Transverse colon (tissue), 4 donors: ENCODE data around the gene GTF2IRD1. TPM values are rescaled to one million over a fixed set of nuclear protein-coding genes. Genes with fewer than 3 reads are reported as not detected.

Source experiments
- DNase-seq: peaks from one replicate; pipeline ENCODE4 v3.0.0-alpha.2; 2019
- H3K27ac ChIP-seq, 4 donors: fragments of 200-600 bp; sonication (generic); 2 replicates each; pipeline ENCODE4 v1.5.1; 2016 to 2018; ENCODE audit warnings: inconsistent platforms in 4 of 4
- H3K27me3 ChIP-seq: fragments of 200-600 bp; sonication (generic); 2 replicates; pipeline ENCODE4 v1.5.1; 2017; ENCODE audit warnings: inconsistent platforms
- H3K36me3 ChIP-seq, 4 donors: fragments of 200-600 bp; sonication (generic); 2 replicates each; pipeline ENCODE4 v1.5.1; 2017 to 2019; ENCODE audit warnings: inconsistent platforms in 4 of 4
- H3K4me1 ChIP-seq, 4 donors: fragments of 200-600 bp; sonication (generic); 2 replicates each; pipeline ENCODE4 v1.5.1; 2017 to 2020; ENCODE audit warnings: inconsistent platforms in 4 of 4
- H3K4me3 ChIP-seq, 4 donors: fragments of 200-600 bp; sonication (generic); 1 replicate in 1 of 4; 2 replicates in 3 of 4; pipeline versions ENCODE4 v1.5.1 to v1.6.1; 2017 to 2019; ENCODE audit warnings: inconsistent platforms in 4 of 4
- H3K9me3 ChIP-seq, 2 donors: fragments of 200-600 bp; sonication (generic); 2 replicates each; pipeline ENCODE4 v1.5.1; 2017 to 2019; ENCODE audit warnings: inconsistent platforms in 2 of 2
- CTCF ChIP-seq, 5 experiments: fragments of 200-600 bp in 3 of 5; fragments of 450-650 bp in 2 of 5; sonication (generic) in 3 of 5; IDR thresholded peaks; 1 replicate in 2 of 5; 2 replicates in 3 of 5; pipeline ENCODE4 v1.5.1; 2016 to 2017; ENCODE audit warnings: antibody characterized with exemption in 5 of 5, inconsistent platforms in 3 of 5, mild to moderate bottlenecking in 2 of 5, moderate library complexity in 1 of 5
- EP300 ChIP-seq: sonication (generic); formaldehyde crosslinking; IDR thresholded peaks from one replicate; pipeline ENCODE4 v1.6.1; 2017; ENCODE audit warnings: antibody characterized with exemption, low read depth
- POLR2A ChIP-seq: fragments of 450-650 bp; IDR thresholded peaks from one replicate; pipeline ENCODE4 v1.6.1; 2016; ENCODE audit warnings: antibody characterized with exemption, mild to moderate bottlenecking, moderate library complexity
- POLR2AphosphoS5 ChIP-seq, 3 donors: sonication (generic); formaldehyde crosslinking; IDR thresholded peaks; one replicate each; pipeline ENCODE4 v1.6.1; 2016; ENCODE audit warnings: antibody characterized with exemption in 3 of 3
- WGBS, 2 donors: methylation state at CpG; one replicate each; pipeline ENCODE4 v1.1.5; 2018; ENCODE audit warnings: low coverage in 1 of 2; 5-methylcytosine and 5-hydroxymethylcytosine counted together
- in situ Hi-C, 4 donors: fragments of 200-750 bp; cut with MboI; loops; one replicate each; pipeline versions ENCODE4 v1.15.0 to v1.15.1; 2017; ENCODE audit warnings: low sequenced_read_pairs in 3 of 4, low pct_ligation_motif_present in 1 of 4, low pct_unique_long_range_greater_than_20kb in 1 of 4
- intact Hi-C: fragments of 100-400 bp; cut with DNase I; formaldehyde crosslinking; loops from one replicate; pipeline ENCODE4 v1.15.1; 2023; ENCODE audit warnings: low total_unique reads
- total RNA-seq, 4 donors: library from RNA; depleted of rRNA; stranded (reverse); fragments of >200 nt; gene quantifications; one replicate each; pipeline ENCODE4 v1.1.0, GENCODE V29; 2016

Gene GTF2IRD1
- total RNA-seq, 4 donors from 2014 or later = 4.6 to 22.4 (median 14.7) TPM

GRCh38 chr7:74568658-74569057 lies 115.0 kb downstream of the GTF2IRD1 start:
- Histone ChIP-seq H3K4me1 (peaks cover 0 to 7% (median 3%) of the 10 kb centered on the region in 4 donors), H3K27ac (no peak overlapping the region), H3K9me3 (no peaks in the 10 kb centered on the region), H3K36me3 (no peaks in the 10 kb centered on the region), H3K27me3 (no peaks in the 10 kb centered on the region), H3K4me3 (no peak overlapping the region)
- TF ChIP-seq POLR2A (no peak), EP300 (no peak), POLR2AphosphoS5 (IDR thresholded peaks at IDR 0.05) (no peak), CTCF (IDR thresholded peaks at IDR 0.05) (no peak)
- intact Hi-C loops (loop anchor here (10.0 kb wide), 1 partner anchor 154 kb away; no protein-coding TSS in a partner anchor), in situ Hi-C loops (loop anchor here in 1 of 4 donors (25.0 kb wide), 1 partner anchor 131 kb away; no protein-coding TSS in a partner anchor)
- WGBS, 2 donors = 68 to 88% methylated on average over 3 to 5 of the region's 5 CpGs
- DNase-seq = no peak

GRCh38 chr7:74569501-74570075 lies 115.9 kb downstream of the GTF2IRD1 start:
- in situ Hi-C loops = loop anchor here in 1 of 4 donors (25.0 kb wide), 1 partner anchor 132 kb away; no protein-coding TSS in a partner anchor

GRCh38 chr7:74570533-74571156 lies 116.9 kb downstream of the GTF2IRD1 start:
- Histone ChIP-seq H3K4me1 (peaks cover 0 to 12% (median 3%) of the 10 kb centered on the region in 4 donors), H3K36me3 (no peaks in the 10 kb centered on the region), H3K27ac (no peak overlapping the region), H3K9me3 (no peaks in the 10 kb centered on the region), H3K27me3 (no peaks in the 10 kb centered on the region), H3K4me3 (no peak overlapping the region)
- no peak for DNase-seq
- 89 to 91% methylated on average over 7 to 13 of the region's 13 CpGs for WGBS, 2 donors
- TF ChIP-seq POLR2AphosphoS5 (IDR thresholded peaks at IDR 0.05) (no peak), POLR2A (no peak), EP300 (no peak), CTCF (IDR thresholded peaks at IDR 0.05) (no peak)
- in situ Hi-C loops (loop anchor here in 1 of 4 donors (25.0 kb wide), 1 partner anchor 133 kb away; no protein-coding TSS in a partner anchor), intact Hi-C loops (no loop called here)

More at GRCh38 chr7:74569501-74570075, 115.9 kb downstream of the GTF2IRD1 start:
- Histone ChIP-seq H3K27me3 (no peaks in the 10 kb centered on the region), H3K36me3 (no peaks in the 10 kb centered on the region), H3K4me1 (peaks cover 0 to 7% (median 3%) of the 10 kb centered on the region in 4 donors), H3K27ac (no peak overlapping the region), H3K9me3 (no peaks in the 10 kb centered on the region), H3K4me3 (no peak overlapping the region)
- DNase-seq = no peak
- 86 to 91% methylated on average over 7 to 14 of the region's 14 CpGs for WGBS, 2 donors
- TF ChIP-seq CTCF (IDR thresholded peaks at IDR 0.05) = no peak
- intact Hi-C loops = loop anchor here (10.0 kb wide), 1 partner anchor 155 kb away; no protein-coding TSS in a partner anchor

- Histone ChIP-seq H3K27ac (no peak overlapping the region), H3K27me3 (no peaks in the 10 kb centered on the region), H3K4me1 (peaks cover 0 to 14% (median 3%) of the 10 kb centered on the region in 4 donors), H3K4me3 (no peak overlapping the region), H3K9me3 (no peaks in the 10 kb centered on the region), H3K36me3 (no peaks in the 10 kb centered on the region)
- intact Hi-C loops (no loop called here), in situ Hi-C loops (loop anchor here in 1 of 4 donors (25.0 kb wide), 1 partner anchor 135 kb away; no protein-coding TSS in a partner anchor)
- WGBS, 2 donors = 34 to 38% methylated on average over 2 to 10 of the region's 10 CpGs
- DNase-seq = peak; percentile 36
- no peak for TF ChIP-seq EP300
These were observed 118.7 kb downstream of the GTF2IRD1 start for GRCh38 chr7:74572301-74572979.
